RWPE2 (cell line): ENCODE measurements around the gene OR56B4.

Source experiments
- ATAC-seq: fragments of 200-7000 bp; cut with Tn5 transposase; 3 replicates; pipeline ENCODE4 v1.9.1; 2021; ENCODE audit warnings: low read depth
- DNase-seq: peaks from one replicate; pipeline ENCODE4 v3.0.0-alpha.2; 2020; ENCODE audit warnings: low spot score
- H3K27ac ChIP-seq: fragments of 450-650 bp; 2 replicates; pipeline ENCODE4 v1.5.1; 2017; ENCODE audit warnings: mild to moderate bottlenecking; ENCODE audit not compliant: poor library complexity, severe bottlenecking
- H3K27me3 ChIP-seq: fragments of 250-450 bp; sonication (Bioruptor Pico); 2 replicates; pipeline ENCODE4 v1.5.1; 2021; ENCODE audit warnings: mild to moderate bottlenecking, moderate library complexity; ENCODE audit not compliant: insufficient read depth, poor library complexity, severe bottlenecking
- H3K36me3 ChIP-seq: fragments of 250-450 bp; sonication (Bioruptor Pico); 2 replicates; pipeline ENCODE4 v1.5.1; 2020; ENCODE audit warnings: low read depth, mild to moderate bottlenecking, moderate library complexity
- H3K4me1 ChIP-seq: fragments of 250-450 bp; sonication (Bioruptor Pico); 2 replicates; pipeline ENCODE4 v1.5.1; 2021; ENCODE audit warnings: mild to moderate bottlenecking, moderate library complexity; ENCODE audit not compliant: insufficient read depth, poor library complexity, severe bottlenecking
- H3K4me3 ChIP-seq: fragments of 250-450 bp; sonication (Bioruptor Pico); 2 replicates; pipeline ENCODE4 v1.5.1; 2021; ENCODE audit warnings: mild to moderate bottlenecking, moderate library complexity; ENCODE audit not compliant: severe bottlenecking
- H3K9me3 ChIP-seq: fragments of 250-450 bp; sonication (Bioruptor Pico); 2 replicates; pipeline ENCODE4 v1.5.1; 2021; ENCODE audit warnings: mild to moderate bottlenecking, moderate library complexity; ENCODE audit not compliant: severe bottlenecking
- TF ChIP-seq, protein P1 (sequence below): fragments of 450-650 bp; IDR thresholded peaks from one replicate; pipeline ENCODE4 v1.5.1; 2017; ENCODE audit warnings: mild to moderate bottlenecking, moderate library complexity; ENCODE audit not compliant: poor library complexity, severe bottlenecking

The OR56B4 gene

GRCh38 chr11:6079463-6079862, 28.0 kb upstream of the OR56B4 start:
- TF ChIP-seq, protein P1, sequence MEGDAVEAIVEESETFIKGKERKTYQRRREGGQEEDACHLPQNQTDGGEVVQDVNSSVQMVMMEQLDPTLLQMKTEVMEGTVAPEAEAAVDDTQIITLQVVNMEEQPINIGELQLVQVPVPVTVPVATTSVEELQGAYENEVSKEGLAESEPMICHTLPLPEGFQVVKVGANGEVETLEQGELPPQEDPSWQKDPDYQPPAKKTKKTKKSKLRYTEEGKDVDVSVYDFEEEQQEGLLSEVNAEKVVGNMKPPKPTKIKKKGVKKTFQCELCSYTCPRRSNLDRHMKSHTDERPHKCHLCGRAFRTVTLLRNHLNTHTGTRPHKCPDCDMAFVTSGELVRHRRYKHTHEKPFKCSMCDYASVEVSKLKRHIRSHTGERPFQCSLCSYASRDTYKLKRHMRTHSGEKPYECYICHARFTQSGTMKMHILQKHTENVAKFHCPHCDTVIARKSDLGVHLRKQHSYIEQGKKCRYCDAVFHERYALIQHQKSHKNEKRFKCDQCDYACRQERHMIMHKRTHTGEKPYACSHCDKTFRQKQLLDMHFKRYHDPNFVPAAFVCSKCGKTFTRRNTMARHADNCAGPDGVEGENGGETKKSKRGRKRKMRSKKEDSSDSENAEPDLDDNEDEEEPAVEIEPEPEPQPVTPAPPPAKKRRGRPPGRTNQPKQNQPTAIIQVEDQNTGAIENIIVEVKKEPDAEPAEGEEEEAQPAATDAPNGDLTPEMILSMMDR = no peak
- H3K36me3 ChIP-seq = no peaks in the 10 kb centered on the region
- H3K4me3 ChIP-seq = no peak overlapping the region
- DNase-seq (no peak), ATAC-seq (no peak)
- no peak overlapping the region for H3K27ac ChIP-seq
- H3K9me3 ChIP-seq = no peaks in the 10 kb centered on the region
- no peaks in the 10 kb centered on the region for H3K27me3 ChIP-seq
- no peaks in the 10 kb centered on the region for H3K4me1 ChIP-seq

GRCh38 chr11:6083129-6083528, 24.4 kb upstream of the OR56B4 start:
- no peak overlapping the region for H3K4me3 ChIP-seq
- DNase-seq = no peak
- no peaks in the 10 kb centered on the region for H3K4me1 ChIP-seq
- H3K9me3 ChIP-seq = no peaks in the 10 kb centered on the region
- H3K27ac ChIP-seq = no peak overlapping the region
- no peak for ATAC-seq
- no peaks in the 10 kb centered on the region for H3K36me3 ChIP-seq
- TF ChIP-seq, protein P1 = no peak
- no peaks in the 10 kb centered on the region for H3K27me3 ChIP-seq

DNA sequence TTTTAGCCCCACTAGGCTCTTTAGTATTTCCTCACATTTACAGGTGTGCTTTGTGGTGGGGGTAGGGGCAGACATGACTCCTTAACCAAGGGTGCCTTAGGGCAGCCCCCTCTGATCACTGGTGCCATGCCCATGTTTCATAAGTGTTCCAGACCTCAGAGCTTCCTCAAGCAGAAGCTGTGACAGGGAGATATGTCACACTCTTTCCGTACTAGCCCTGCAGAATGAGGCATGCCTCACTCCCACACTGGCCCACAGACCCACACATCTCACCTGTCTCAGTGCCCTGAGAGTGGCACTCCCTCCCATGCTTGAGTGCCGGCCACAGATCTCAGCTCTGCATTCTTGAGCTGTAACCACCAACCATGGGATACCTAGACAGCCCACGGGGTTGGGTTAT, 22.9 kb upstream of the OR56B4 start:
- H3K9me3 ChIP-seq = no peaks in the 10 kb centered on the region
- ATAC-seq (no peak), DNase-seq (no peak)
- H3K27ac ChIP-seq = no peak overlapping the region
- no peaks in the 10 kb centered on the region for H3K36me3 ChIP-seq
- no peak overlapping the region for H3K4me3 ChIP-seq
- no peaks in the 10 kb centered on the region for H3K27me3 ChIP-seq
- no peaks in the 10 kb centered on the region for H3K4me1 ChIP-seq
- TF ChIP-seq, protein P1 = no peak

GRCh38 chr11:6094186-6094585, 13.3 kb upstream of the OR56B4 start:
- no peaks in the 10 kb centered on the region for H3K4me1 ChIP-seq
- no peak overlapping the region for H3K27ac ChIP-seq
- H3K27me3 ChIP-seq = no peaks in the 10 kb centered on the region
- TF ChIP-seq, protein P1 = no peak
- DNase-seq = no peak
- H3K9me3 ChIP-seq = no peaks in the 10 kb centered on the region
- no peak for ATAC-seq
- H3K4me3 ChIP-seq = no peak overlapping the region
- no peaks in the 10 kb centered on the region for H3K36me3 ChIP-seq

DNA sequence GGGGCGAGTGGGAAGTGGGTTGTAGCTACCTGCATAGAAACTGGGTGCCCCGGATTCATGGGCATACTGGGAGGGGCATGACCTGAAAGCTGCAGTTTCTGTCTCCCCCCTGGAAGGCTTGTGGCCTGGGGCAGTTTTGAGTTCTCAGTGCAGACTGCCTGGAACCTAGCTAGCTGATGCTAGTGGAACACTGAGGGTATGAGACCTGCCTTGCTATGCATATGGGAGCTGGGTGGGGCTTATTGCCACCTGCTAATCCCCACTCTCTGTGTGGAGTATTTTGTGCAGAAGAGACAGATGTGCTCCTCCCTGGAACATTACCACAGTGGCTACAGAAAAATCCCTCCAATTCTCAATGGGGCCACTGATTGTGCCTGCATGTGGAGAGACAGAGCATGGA, 11.7 kb upstream of the OR56B4 start:
- ATAC-seq = no peak
- TF ChIP-seq, protein P1 = no peak
- no peaks in the 10 kb centered on the region for H3K36me3 ChIP-seq
- H3K4me1 ChIP-seq = no peaks in the 10 kb centered on the region
- no peaks in the 10 kb centered on the region for H3K27me3 ChIP-seq
- no peak overlapping the region for H3K4me3 ChIP-seq
- no peak for DNase-seq
- H3K9me3 ChIP-seq = no peaks in the 10 kb centered on the region
- no peak overlapping the region for H3K27ac ChIP-seq
